ENCODE results near the gene TGFBR3. TPM values are rescaled to one million over a fixed set of nuclear protein-coding genes. Genes with fewer than 3 reads are reported as not detected.

Gene TGFBR3
- total RNA-seq, 2 donors from 2014 or later, result 2.5 to 4.3 TPM

DNA sequence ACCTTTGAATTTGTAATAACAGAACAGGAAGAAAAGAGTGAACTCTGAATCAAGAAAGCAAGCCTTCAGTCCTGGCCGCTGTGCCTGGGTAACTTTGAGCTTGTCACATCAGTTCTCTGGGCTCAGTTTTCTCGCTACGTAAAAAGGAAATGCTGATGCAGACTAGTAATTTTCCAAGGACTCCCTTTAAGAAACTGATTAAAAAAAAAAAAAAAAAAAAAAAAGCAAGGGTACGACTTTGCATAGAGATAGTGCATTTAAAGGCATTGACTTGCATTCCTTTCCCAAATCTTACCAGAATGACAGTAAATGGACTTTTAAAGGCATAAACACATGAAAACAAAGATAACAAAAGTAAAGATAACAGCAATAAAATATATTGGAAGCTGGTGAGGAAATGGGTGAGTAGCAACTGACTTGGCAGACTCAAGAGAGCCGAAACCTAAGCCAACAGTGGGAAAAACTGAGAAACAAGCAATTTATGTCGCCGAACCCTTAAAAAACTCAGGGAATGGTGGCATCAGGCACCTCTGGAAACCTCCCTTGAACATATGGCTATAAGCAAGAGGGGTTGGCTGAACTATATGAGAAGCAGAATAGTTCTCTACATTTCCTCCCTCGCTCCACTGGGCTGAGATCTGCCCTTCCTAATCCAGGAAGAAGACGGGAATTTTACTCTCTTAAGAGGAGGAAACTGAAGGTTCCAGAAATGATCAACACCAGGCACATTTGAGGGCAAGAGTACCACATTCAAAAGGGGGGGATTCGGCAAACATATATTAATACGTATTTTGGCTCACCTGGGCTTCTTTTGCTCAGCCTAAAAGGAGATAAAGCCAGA lies 196.1 kb downstream of the TGFBR3 start:
- Mint-ChIP-seq H3K36me3 (ENCODE audit: low read depth) (peaks cover 37% of the 10 kb centered on the region), H3K27me3 (no peaks in the 10 kb centered on the region), H3K4me3 (peak overlapping the region; percentile 22), H3K9me3 (no peaks in the 10 kb centered on the region), H3K27ac (peak overlapping the region; percentile 48), H3K4me1 (peaks cover 8% of the 10 kb centered on the region)
- no peak for ATAC-seq (replicated peaks)

DNA sequence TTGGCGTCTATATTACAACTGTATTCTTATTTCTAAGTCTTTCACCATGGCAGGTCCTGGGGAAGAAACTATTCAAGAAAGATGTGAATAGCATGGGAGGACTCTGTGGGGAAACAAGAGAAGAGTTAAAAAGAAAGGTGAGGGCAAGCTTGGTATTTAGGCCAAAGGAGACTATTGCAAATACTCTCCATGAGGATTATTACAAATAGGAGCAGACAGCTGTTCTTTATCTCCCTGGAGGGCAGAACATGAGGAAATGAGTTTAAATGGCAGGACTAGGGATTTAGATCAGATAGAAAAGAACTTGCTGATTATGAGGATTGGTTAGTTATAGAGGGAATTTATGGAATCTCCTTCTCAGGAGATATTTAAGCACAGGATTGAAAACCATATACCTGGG lies 198.5 kb downstream of the TGFBR3 start:
- H3K27me3 Mint-ChIP-seq, result no peaks in the 10 kb centered on the region
- no peak overlapping the region for H3K4me3 Mint-ChIP-seq
- H3K9me3 Mint-ChIP-seq, result no peaks in the 10 kb centered on the region
- peaks cover 14% of the 10 kb centered on the region for H3K4me1 Mint-ChIP-seq
- H3K27ac Mint-ChIP-seq, result no peak overlapping the region
- H3K36me3 Mint-ChIP-seq (ENCODE audit: low read depth), result peaks cover 17% of the 10 kb centered on the region
- ATAC-seq (replicated peaks), result no peak

DNA sequence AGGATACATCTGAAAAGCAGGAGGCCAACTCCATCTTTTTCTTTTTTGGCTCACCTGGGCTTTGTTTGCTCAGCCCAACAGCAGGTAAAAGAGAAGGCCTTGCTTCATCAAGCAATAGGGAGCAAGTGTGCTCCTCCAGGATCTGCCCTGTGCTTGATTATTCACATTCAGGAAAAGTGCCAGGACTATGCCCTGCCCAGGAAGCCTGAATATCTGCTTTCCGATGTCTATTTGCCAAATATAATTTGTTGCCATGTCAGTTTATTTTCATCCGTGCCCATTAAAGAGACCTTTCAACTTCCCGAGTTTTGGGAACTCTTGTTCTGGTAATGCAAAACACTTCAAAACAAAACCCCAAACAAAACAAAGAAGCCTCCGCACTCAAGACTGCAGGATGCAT lies 200.0 kb downstream of the TGFBR3 start:
- no peaks in the 10 kb centered on the region for H3K27me3 Mint-ChIP-seq
- no peak overlapping the region for H3K27ac Mint-ChIP-seq
- no peak overlapping the region for H3K4me3 Mint-ChIP-seq
- no peaks in the 10 kb centered on the region for H3K9me3 Mint-ChIP-seq
- no peak for ATAC-seq (replicated peaks)
- peaks cover 14% of the 10 kb centered on the region for H3K4me1 Mint-ChIP-seq
- peaks cover 17% of the 10 kb centered on the region for H3K36me3 Mint-ChIP-seq (ENCODE audit: low read depth)

DNA sequence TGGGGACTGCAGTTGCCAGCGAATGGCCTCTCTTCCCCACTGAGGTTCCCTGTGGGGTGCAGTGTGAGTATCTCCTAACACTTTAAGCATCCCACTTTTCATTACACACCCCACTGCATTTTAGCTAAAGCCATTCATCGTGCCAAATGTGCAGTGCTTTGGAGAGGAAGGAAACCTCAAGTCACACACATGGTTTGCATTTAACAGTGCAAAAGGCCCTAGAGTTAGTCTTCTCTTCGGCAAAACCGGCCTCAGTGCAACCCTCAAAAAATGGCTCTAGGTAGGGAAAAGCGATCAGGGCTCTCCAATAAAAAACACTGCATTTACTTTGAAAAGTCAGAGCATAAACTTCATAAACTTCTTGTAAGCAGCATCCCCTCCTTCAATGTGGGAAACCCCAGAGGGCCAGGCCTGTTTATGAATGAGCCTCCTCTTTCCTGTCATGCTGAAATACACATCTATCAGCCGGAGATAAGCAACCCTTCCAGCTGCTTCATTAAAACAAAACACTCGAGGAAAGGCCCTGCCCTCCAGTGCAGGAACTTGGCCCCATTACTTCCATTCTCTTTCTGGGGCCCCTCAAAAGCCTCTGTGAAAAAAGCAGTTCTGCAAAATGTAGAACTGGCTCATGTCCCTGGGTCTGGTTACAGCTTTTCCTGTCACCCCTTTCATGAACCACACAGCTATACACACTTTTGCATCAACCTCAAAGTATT lies 201.3 kb downstream of the TGFBR3 start:
- H3K9me3 Mint-ChIP-seq, result no peaks in the 10 kb centered on the region
- H3K4me3 Mint-ChIP-seq, result peak overlapping the region; percentile 31
- peaks cover 14% of the 10 kb centered on the region for H3K4me1 Mint-ChIP-seq
- no peak overlapping the region for H3K27ac Mint-ChIP-seq
- H3K36me3 Mint-ChIP-seq (ENCODE audit: low read depth), result peaks cover 17% of the 10 kb centered on the region
- no peaks in the 10 kb centered on the region for H3K27me3 Mint-ChIP-seq
- ATAC-seq (replicated peaks), result peak; percentile 59

DNA sequence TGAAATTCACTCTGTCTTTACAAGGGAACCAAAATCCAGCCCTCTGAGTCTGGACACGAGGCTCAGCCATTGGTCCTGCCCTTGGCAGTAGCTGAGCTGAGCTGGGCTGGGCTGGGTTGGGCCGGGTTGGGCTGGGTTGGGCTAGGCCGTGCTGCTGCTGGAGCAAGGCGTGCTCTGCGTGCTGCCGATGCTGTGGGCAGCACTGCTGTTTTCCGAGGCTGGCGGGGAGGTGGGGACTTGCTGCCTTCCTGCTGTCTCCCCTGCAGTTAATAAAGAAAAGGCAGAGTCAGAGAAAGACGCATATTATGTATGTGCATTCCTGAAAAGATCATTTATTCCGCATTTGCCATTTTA lies 202.4 kb downstream of the TGFBR3 start:
- Mint-ChIP-seq H3K9me3 (no peaks in the 10 kb centered on the region), H3K36me3 (ENCODE audit: low read depth) (peaks cover 8% of the 10 kb centered on the region), H3K4me1 (peaks cover 9% of the 10 kb centered on the region), H3K4me3 (no peak overlapping the region), H3K27me3 (no peaks in the 10 kb centered on the region), H3K27ac (no peak overlapping the region)
- no peak for ATAC-seq (replicated peaks)

DNA sequence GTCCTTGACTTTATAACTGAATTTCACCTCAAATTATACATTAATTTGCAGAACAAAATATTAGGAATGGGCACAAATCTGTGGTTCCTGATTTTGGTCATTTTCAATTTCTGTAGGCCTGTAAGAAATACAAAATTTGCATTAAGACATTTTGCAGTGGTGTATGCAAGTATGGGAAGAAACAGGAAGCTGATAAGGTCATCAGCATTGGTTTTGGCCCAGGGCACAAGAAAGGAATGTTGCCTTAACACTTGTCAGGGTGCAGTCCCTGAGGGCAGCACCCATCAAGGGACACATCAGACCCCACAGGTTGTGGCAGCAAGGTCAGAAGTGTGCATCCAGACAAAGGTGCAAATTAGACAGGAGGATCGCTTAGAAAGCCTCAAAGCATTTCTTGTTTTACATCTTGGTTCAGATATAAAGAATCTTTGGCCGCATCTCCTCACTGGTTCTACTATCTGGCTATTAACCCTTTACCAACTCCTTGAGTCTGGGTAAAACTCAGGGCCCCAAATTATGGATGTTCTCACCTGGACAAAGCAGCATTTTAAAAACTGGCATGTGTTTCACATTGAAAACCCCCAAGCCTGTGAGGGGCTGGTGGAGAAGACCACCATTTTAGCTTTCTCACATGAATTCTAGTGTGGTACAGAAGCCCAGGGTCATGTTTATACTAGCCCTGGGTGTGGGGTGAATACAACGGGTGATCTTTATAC lies 202.9 kb downstream of the TGFBR3 start:
- peaks cover 2% of the 10 kb centered on the region for H3K36me3 Mint-ChIP-seq (ENCODE audit: low read depth)

DNA sequence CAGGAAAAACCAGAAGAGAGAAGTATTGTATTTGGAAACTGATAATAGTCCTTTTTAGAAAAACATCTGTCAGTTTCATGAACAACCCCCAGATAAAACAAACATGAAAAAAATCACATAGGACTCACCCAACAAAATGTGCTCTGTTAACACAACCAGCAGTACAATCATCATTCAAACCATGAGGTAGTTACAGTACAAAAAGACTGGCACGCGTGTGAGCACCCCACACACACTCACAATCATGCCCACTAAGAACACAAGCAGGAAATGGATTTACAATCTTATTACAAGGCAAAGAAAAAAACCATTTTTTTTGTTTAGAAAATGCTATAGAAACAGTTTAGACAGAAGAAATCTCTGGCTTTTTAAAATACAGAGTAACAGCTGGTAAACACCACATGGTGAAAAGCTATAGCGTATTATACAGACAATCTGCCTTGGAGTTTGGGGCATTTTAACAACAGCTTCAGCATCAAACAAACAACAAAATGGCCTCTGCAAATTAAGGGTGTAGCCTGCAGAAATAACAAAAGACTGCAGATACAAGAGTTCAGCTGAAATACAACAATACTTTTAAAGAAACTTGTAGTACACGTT lies 205.3 kb downstream of the TGFBR3 start:
- H3K4me3 Mint-ChIP-seq, result no peak overlapping the region
- no peak for ATAC-seq (replicated peaks)
- H3K27ac Mint-ChIP-seq, result no peak overlapping the region
- H3K4me1 Mint-ChIP-seq, result peaks cover 9% of the 10 kb centered on the region
- H3K27me3 Mint-ChIP-seq, result no peaks in the 10 kb centered on the region
- H3K36me3 Mint-ChIP-seq (ENCODE audit: low read depth), result no peaks in the 10 kb centered on the region
- no peaks in the 10 kb centered on the region for H3K9me3 Mint-ChIP-seq

More for the DNA sequence above, 202.9 kb downstream of the TGFBR3 start:
- Mint-ChIP-seq H3K27me3 (no peaks in the 10 kb centered on the region), H3K9me3 (no peaks in the 10 kb centered on the region), H3K4me1 (peaks cover 9% of the 10 kb centered on the region), H3K27ac (no peak overlapping the region), H3K4me3 (no peak overlapping the region)
- ATAC-seq (replicated peaks), result no peak

DNA sequence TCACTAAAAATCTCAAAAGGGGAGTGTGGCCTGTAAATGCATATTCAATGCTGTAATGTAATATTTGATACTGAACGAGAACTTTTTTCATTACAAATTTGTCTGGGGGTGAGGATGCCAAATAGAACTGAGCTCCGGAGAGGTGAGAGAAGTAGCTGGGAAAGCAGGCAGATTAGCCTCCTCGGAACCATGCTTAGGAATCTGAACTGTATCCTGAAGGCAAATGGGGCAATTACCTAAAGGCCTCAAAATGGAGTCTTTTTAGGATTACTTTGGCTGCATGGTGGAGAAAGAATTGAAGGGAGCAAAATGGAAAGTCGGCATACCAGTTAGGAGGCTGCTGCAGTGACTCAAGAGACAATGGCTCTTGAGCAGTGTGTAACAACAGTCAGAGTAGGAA lies 206.5 kb downstream of the TGFBR3 start:
- Mint-ChIP-seq H3K27me3 (no peaks in the 10 kb centered on the region), H3K9me3 (no peaks in the 10 kb centered on the region), H3K27ac (no peak overlapping the region), H3K4me1 (peaks cover 2% of the 10 kb centered on the region), H3K4me3 (no peak overlapping the region), H3K36me3 (ENCODE audit: low read depth) (no peaks in the 10 kb centered on the region)
- no peak for ATAC-seq (replicated peaks)

DNA sequence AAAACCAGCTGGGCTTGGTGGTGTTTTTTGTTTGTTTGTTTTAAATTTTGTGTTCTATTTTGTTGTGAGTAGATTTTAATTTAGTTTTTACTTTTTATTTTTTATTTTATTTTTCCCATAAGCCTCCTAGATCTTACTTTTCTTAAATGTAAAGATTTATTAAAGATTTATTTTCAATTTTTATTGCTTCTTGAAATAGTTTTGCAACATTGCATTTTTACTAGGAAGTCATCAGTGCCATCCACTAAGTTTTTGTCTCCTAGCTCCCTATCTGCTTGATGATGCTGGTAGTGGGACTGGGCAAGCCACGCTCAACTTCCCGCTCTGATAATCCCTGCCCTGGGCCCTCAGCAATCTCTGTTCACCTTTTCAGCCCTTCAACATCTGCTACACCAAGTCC lies 209.9 kb downstream of the TGFBR3 start:
- H3K9me3 Mint-ChIP-seq, result no peaks in the 10 kb centered on the region

DNA sequence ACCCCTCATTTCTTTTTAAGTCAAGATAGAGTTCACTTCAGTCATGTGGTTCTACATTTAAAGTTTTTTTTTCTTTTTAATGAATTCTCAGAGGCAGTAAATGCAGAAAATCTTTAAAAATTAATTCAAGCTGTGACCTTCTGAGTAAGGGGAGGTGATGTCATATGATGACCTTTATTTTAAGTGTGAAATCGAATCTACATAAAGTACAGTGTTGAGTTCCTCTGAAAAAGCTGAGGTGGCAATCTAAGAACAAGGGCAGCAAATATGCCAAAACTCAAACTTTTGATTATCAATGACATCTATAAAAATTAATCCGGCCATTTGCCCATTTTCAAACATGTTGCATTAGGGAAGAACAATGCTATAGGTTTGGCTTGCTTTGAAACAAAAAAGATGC lies 211.8 kb downstream of the TGFBR3 start:
- H3K27ac Mint-ChIP-seq, result peak overlapping the region; percentile 16
- H3K36me3 Mint-ChIP-seq (ENCODE audit: low read depth), result no peaks in the 10 kb centered on the region
- ATAC-seq (replicated peaks), result peak; percentile 54
- peaks cover 36% of the 10 kb centered on the region for H3K4me1 Mint-ChIP-seq
- no peaks in the 10 kb centered on the region for H3K9me3 Mint-ChIP-seq
- H3K4me3 Mint-ChIP-seq, result peak overlapping the region; percentile 59
- no peaks in the 10 kb centered on the region for H3K27me3 Mint-ChIP-seq

More for the DNA sequence above, 209.9 kb downstream of the TGFBR3 start:
- H3K4me1 Mint-ChIP-seq, result peaks cover 27% of the 10 kb centered on the region
- H3K36me3 Mint-ChIP-seq (ENCODE audit: low read depth), result no peaks in the 10 kb centered on the region
- no peak overlapping the region for H3K4me3 Mint-ChIP-seq
- ATAC-seq (replicated peaks), result no peak
- H3K27ac Mint-ChIP-seq, result no peak overlapping the region
- H3K27me3 Mint-ChIP-seq, result no peaks in the 10 kb centered on the region

DNA sequence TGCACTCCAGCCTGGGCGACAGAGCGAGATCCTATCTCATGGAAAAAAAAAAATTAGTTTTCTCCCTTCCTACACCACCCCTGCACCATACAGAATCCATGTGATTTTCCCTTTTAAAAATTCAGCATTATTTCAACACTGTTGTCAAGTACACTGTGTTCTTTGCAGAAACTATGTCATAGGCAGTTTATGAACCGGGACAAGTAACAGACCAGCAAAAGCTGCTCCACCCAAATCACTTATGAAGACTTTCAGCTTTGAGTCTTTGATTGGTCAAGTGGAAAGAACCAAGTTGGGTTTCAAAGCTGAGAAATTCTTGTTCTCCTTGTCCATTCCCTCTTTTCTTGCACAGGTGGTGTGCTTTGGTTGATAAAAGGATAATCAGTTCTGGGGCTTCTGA lies 212.3 kb downstream of the TGFBR3 start:
- Mint-ChIP-seq H3K4me1 (peaks cover 36% of the 10 kb centered on the region), H3K36me3 (ENCODE audit: low read depth) (no peaks in the 10 kb centered on the region), H3K9me3 (no peaks in the 10 kb centered on the region), H3K4me3 (peak overlapping the region; percentile 59), H3K27me3 (no peaks in the 10 kb centered on the region), H3K27ac (peak overlapping the region; percentile 16)
- no peak for ATAC-seq (replicated peaks)

DNA sequence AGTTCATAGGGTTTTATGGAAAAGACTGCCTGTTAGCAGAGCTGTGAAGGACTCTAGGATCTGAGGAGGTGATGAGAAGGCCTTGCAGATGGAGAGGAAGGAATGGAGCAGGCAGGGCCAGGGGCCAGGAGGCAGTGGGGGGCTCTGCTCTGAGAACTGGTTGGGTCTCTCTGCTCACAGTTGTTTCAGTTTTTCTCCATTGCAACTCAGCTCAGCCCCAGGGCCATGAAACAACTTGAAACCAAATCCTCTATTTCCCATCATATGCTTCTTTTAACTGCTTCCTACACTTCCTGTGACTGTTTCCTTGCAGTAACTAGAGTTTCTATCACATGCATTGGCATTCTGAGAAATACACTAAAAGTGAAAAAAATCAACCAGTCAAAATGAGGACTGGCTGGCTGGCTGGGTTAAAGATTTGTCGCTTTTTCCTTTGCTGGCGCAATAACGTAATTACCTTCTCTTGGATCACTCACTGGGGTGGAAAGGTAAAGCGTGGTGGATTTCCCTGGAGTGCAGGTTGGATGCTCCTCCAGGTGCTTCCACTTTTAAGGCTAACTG lies 213.3 kb downstream of the TGFBR3 start:
- ATAC-seq (replicated peaks), result peak; percentile 93
- Mint-ChIP-seq H3K36me3 (ENCODE audit: low read depth) (no peaks in the 10 kb centered on the region), H3K4me1 (peaks cover 36% of the 10 kb centered on the region), H3K27me3 (no peaks in the 10 kb centered on the region), H3K27ac (peak overlapping the region; percentile 16), H3K9me3 (no peaks in the 10 kb centered on the region), H3K4me3 (peak overlapping the region; percentile 59)

DNA sequence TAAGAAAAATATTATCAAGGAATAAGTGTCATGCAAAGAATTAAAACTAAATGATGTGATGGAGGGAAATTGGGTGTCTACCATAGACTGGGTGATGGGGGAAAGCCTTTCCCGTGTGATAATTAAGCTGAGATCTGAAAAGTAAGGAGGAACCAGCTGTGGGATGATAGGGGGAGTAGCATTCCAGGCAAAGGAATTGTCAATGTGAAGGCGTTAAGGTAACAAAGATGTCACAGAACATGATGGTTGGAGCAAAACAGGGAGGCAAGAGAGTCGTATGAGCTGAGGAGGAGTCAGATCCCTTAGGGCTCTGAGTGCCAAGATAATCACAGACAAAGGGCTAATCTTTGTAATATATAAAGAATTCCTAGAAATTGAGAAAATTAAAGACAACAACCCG lies 215.2 kb downstream of the TGFBR3 start:
- ATAC-seq (replicated peaks), result no peak
- Mint-ChIP-seq H3K4me3 (no peak overlapping the region), H3K36me3 (ENCODE audit: low read depth) (no peaks in the 10 kb centered on the region), H3K4me1 (peaks cover 36% of the 10 kb centered on the region), H3K27me3 (no peaks in the 10 kb centered on the region), H3K9me3 (no peaks in the 10 kb centered on the region), H3K27ac (no peak overlapping the region)
